ENCODE data around the gene FER.

Gene FER

DNA sequence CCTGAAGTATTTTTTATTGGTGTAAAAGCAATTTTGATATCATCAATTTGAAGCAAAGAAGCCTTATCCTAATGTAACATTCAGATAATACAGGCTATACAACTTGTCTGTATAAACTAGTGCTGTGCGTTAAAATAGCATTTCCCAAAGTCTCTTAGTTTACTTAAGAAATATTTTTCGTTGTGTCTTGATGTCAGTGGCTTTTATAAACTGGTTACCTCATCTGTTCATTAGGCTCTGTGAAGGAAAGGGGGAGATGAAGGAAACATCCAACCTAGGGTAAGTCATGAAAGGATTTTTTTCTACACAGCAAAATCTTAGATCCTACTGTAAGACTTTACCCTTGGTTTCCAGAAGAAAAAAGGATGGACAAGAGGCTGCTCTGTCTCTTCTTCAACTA lies 389.2 kb downstream of the FER start:
- Histone ChIP-seq H3F3A (ENCODE audit: insufficient read depth) (no peaks in the 10 kb centered on the region), H3K4me3 (ENCODE audit: insufficient read depth, low read length, poor library complexity, severe bottlenecking) (no peak overlapping the region), H3K27ac (ENCODE audit: low read depth, low read length) (no peak overlapping the region), H4K20me1 (ENCODE audit: low read depth, low read length) (no peaks in the 10 kb centered on the region), H3K36me3 (ENCODE audit: low read length) (no peaks in the 10 kb centered on the region), H2AFZ (ENCODE audit: low read depth, low read length, severe bottlenecking) (no peak overlapping the region), H3K9me2 (replicated peaks; ENCODE audit: insufficient read depth, low read length) (no peaks in the 10 kb centered on the region), H3K9ac (ENCODE audit: low read length) (no peak overlapping the region), H3K79me2 (ENCODE audit: insufficient read depth, low read length) (no peaks in the 10 kb centered on the region), H3K4me2 (ENCODE audit: low read depth, low read length, poor library complexity, severe bottlenecking) (no peak overlapping the region), H3K27me3 (ENCODE audit: low read length) (no peaks in the 10 kb centered on the region), H3K9me3 (ENCODE audit: insufficient read depth, low read length) (no peaks in the 10 kb centered on the region)
- TF ChIP-seq, protein P1, sequence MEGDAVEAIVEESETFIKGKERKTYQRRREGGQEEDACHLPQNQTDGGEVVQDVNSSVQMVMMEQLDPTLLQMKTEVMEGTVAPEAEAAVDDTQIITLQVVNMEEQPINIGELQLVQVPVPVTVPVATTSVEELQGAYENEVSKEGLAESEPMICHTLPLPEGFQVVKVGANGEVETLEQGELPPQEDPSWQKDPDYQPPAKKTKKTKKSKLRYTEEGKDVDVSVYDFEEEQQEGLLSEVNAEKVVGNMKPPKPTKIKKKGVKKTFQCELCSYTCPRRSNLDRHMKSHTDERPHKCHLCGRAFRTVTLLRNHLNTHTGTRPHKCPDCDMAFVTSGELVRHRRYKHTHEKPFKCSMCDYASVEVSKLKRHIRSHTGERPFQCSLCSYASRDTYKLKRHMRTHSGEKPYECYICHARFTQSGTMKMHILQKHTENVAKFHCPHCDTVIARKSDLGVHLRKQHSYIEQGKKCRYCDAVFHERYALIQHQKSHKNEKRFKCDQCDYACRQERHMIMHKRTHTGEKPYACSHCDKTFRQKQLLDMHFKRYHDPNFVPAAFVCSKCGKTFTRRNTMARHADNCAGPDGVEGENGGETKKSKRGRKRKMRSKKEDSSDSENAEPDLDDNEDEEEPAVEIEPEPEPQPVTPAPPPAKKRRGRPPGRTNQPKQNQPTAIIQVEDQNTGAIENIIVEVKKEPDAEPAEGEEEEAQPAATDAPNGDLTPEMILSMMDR (IDR thresholded peaks at IDR 0.05; ENCODE audit: insufficient read depth, low read length, poor library complexity, severe bottlenecking): no peak
- no peak for TF ChIP-seq EZH2phosphoT487 (conservative IDR thresholded peaks at IDR 0.05; ENCODE audit: low read length)

- Histone ChIP-seq H3K9me2 (replicated peaks; ENCODE audit: insufficient read depth, low read length) (no peaks in the 10 kb centered on the region), H3K9me3 (ENCODE audit: insufficient read depth, low read length) (no peaks in the 10 kb centered on the region), H3K79me2 (ENCODE audit: insufficient read depth, low read length) (no peaks in the 10 kb centered on the region), H3K4me2 (ENCODE audit: low read depth, low read length, poor library complexity, severe bottlenecking) (no peak overlapping the region), H3F3A (ENCODE audit: insufficient read depth) (no peaks in the 10 kb centered on the region), H3K27me3 (ENCODE audit: low read length) (no peaks in the 10 kb centered on the region), H2AFZ (ENCODE audit: low read depth, low read length, severe bottlenecking) (no peak overlapping the region), H3K4me3 (ENCODE audit: insufficient read depth, low read length, poor library complexity, severe bottlenecking) (no peak overlapping the region), H3K9ac (ENCODE audit: low read length) (no peak overlapping the region), H3K36me3 (ENCODE audit: low read length) (no peaks in the 10 kb centered on the region), H3K27ac (ENCODE audit: low read depth, low read length) (no peak overlapping the region), H4K20me1 (ENCODE audit: low read depth, low read length) (no peaks in the 10 kb centered on the region)
- TF ChIP-seq, protein P1 (IDR thresholded peaks at IDR 0.05; ENCODE audit: insufficient read depth, low read length, poor library complexity, severe bottlenecking): no peak
- no peak for TF ChIP-seq EZH2phosphoT487 (conservative IDR thresholded peaks at IDR 0.05; ENCODE audit: low read length)
Measured at GRCh38 chr5:109141222-109142200, 393.8 kb downstream of the FER start.

DNA sequence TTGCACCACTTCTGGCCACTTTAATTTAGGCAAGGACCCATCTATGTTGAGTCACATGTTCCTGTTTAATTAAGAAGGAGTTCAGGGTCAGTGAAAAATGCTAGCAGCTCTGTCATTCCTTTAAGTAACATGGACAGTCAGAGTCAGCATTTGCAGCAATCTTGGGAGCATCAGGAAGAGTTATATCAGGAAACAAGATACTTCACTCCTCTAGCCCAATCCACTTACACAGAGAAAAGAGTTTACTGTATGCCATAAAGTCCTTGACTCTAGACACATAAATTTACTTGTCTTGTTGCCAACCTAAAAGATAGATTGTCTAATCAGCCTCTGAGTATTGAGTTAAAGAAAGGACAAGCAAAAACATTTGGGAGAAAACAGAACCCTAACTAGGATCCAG lies 395.3 kb downstream of the FER start:
- Histone ChIP-seq H3K4me2 (ENCODE audit: low read depth, low read length, poor library complexity, severe bottlenecking) (no peak overlapping the region), H3K27me3 (ENCODE audit: low read length) (no peaks in the 10 kb centered on the region), H3K9me3 (ENCODE audit: insufficient read depth, low read length) (no peaks in the 10 kb centered on the region), H3K9ac (ENCODE audit: low read length) (no peak overlapping the region), H3K79me2 (ENCODE audit: insufficient read depth, low read length) (no peaks in the 10 kb centered on the region), H3F3A (ENCODE audit: insufficient read depth) (no peaks in the 10 kb centered on the region), H2AFZ (ENCODE audit: low read depth, low read length, severe bottlenecking) (no peak overlapping the region), H3K4me3 (ENCODE audit: insufficient read depth, low read length, poor library complexity, severe bottlenecking) (no peak overlapping the region), H4K20me1 (ENCODE audit: low read depth, low read length) (no peaks in the 10 kb centered on the region), H3K9me2 (replicated peaks; ENCODE audit: insufficient read depth, low read length) (no peaks in the 10 kb centered on the region), H3K36me3 (ENCODE audit: low read length) (no peaks in the 10 kb centered on the region), H3K27ac (ENCODE audit: low read depth, low read length) (no peak overlapping the region)
- no peak for TF ChIP-seq EZH2phosphoT487 (conservative IDR thresholded peaks at IDR 0.05; ENCODE audit: low read length)
- TF ChIP-seq, protein P1 (IDR thresholded peaks at IDR 0.05; ENCODE audit: insufficient read depth, low read length, poor library complexity, severe bottlenecking): no peak

All from SU-DHL-6 (cell line).